Neuronal stem cell (in vitro differentiated cells): ENCODE data around the gene ZMAT3. TPM values are rescaled to one million over a fixed set of nuclear protein-coding genes. Genes with fewer than 3 reads are reported as not detected.
A peak's percentile ranks its signal among the peaks of the same experiment; 100 is the strongest.
"Not testable (repeated sequence)": the region's sequence is repeated elsewhere in the genome, so short reads cannot be mapped to it uniquely, and the experiment has no call there.

Experiments
- DNase-seq: peaks from one replicate; pipeline ENCODE4 v3.0.0-alpha.2; 2013; ENCODE audit warnings: low spot score
- H2AFZ ChIP-seq: one replicate; pipeline ENCODE4 v1.6.1; 2013; ENCODE audit warnings: mild to moderate bottlenecking, low read length, inconsistent platforms
- H2AK5ac ChIP-seq: 2 replicates; pipeline ENCODE4 v1.6.1; 2013; ENCODE audit warnings: low read depth, mild to moderate bottlenecking, inconsistent platforms, low read length, moderate library complexity, mixed read lengths
- H2BK120ac ChIP-seq: 2 replicates; pipeline ENCODE4 v1.6.1; 2013; ENCODE audit warnings: low read depth, mild to moderate bottlenecking, inconsistent platforms, low read length, moderate library complexity, mixed read lengths
- H2BK12ac ChIP-seq: one replicate; pipeline ENCODE4 v1.6.1; 2013; ENCODE audit warnings: low read length, inconsistent platforms
- H2BK15ac ChIP-seq: 2 replicates; pipeline ENCODE4 v1.6.1; 2013; ENCODE audit warnings: mild to moderate bottlenecking, low read length, inconsistent platforms, mixed read lengths
- H2BK5ac ChIP-seq: one replicate; pipeline ENCODE4 v1.6.1; 2013; ENCODE audit warnings: inconsistent platforms, mild to moderate bottlenecking, low read length, moderate library complexity
- H3K14ac ChIP-seq: one replicate; pipeline ENCODE4 v1.6.1; 2013; ENCODE audit warnings: low read length, inconsistent platforms
- H3K18ac ChIP-seq: 2 replicates; pipeline ENCODE4 v1.6.1; 2013; ENCODE audit warnings: low read length, inconsistent platforms
- H3K23ac ChIP-seq: 2 replicates; pipeline ENCODE4 v1.6.1; 2013; ENCODE audit warnings: low read depth, mild to moderate bottlenecking, mixed read lengths, low read length, inconsistent platforms; ENCODE audit not compliant: poor library complexity
- H3K27ac ChIP-seq: replicated peaks from 3 replicates; pipeline ENCODE4 v1.5.1; 2013; ENCODE audit warnings: low read length, inconsistent platforms
- H3K27me3 ChIP-seq, 3 experiments: 2 replicates each; pipeline ENCODE4 v1.6.1; 2013; ENCODE audit warnings: low read length in 3 of 3, mild to moderate bottlenecking in 2 of 3, inconsistent platforms in 1 of 3, low read depth in 1 of 3, mixed read lengths in 1 of 3, moderate library complexity in 1 of 3; ENCODE audit not compliant: control insufficient read depth in 3 of 3, insufficient read depth in 3 of 3
- H3K36me3 ChIP-seq, 2 donors: replicated peaks in 1 of 2; 2 replicates each; pipeline ENCODE4 v1.6.1; 2013; ENCODE audit warnings: low read length in 2 of 2; ENCODE audit not compliant: control insufficient read depth in 2 of 2, insufficient read depth in 2 of 2
- H3K4ac ChIP-seq: 2 replicates; pipeline ENCODE4 v1.6.1; 2013; ENCODE audit warnings: inconsistent platforms, mild to moderate bottlenecking, low read length, moderate library complexity
- H3K4me1 ChIP-seq, 2 donors: 1 replicate in 1 of 2; 2 replicates in 1 of 2; pipeline ENCODE4 v1.6.1; 2013; ENCODE audit warnings: low read length in 2 of 2, low read depth in 1 of 2; ENCODE audit not compliant: control insufficient read depth in 2 of 2, insufficient read depth in 1 of 2
- H3K4me2 ChIP-seq: one replicate; pipeline ENCODE4 v1.6.1; 2013; ENCODE audit warnings: mild to moderate bottlenecking, low read length, inconsistent platforms; ENCODE audit not compliant: insufficient read depth, poor library complexity, severe bottlenecking
- H3K4me3 ChIP-seq, 2 donors: 2 replicates each; pipeline ENCODE4 v1.5.1; 2013; ENCODE audit warnings: low read length in 2 of 2, mild to moderate bottlenecking in 2 of 2, inconsistent platforms in 1 of 2, moderate library complexity in 1 of 2
- H3K79me1 ChIP-seq: one replicate; pipeline ENCODE4 v1.6.1; 2013; ENCODE audit warnings: low read depth, mild to moderate bottlenecking, inconsistent platforms, low read length, moderate library complexity
- H3K9ac ChIP-seq: one replicate; pipeline ENCODE4 v1.6.1; 2013; ENCODE audit warnings: mild to moderate bottlenecking, low read depth, low read length, inconsistent platforms; ENCODE audit not compliant: poor library complexity
- H3K9me3 ChIP-seq, 2 donors: replicated peaks in 1 of 2; 2 replicates each; pipeline versions ENCODE3 to v1.6.1; 2013; ENCODE audit warnings: low read length in 2 of 2, mild to moderate bottlenecking in 2 of 2, inconsistent platforms in 1 of 2, low read depth in 1 of 2, mixed read lengths in 1 of 2, moderate library complexity in 1 of 2; ENCODE audit not compliant: control insufficient read depth in 2 of 2, insufficient read depth in 1 of 2
- H4K8ac ChIP-seq: one replicate; pipeline ENCODE4 v1.6.1; 2013; ENCODE audit warnings: low read depth, mild to moderate bottlenecking, inconsistent platforms, low read length, moderate library complexity
- H4K91ac ChIP-seq: one replicate; pipeline ENCODE4 v1.6.1; 2013; ENCODE audit warnings: low read length, low read depth, mild to moderate bottlenecking, inconsistent platforms; ENCODE audit not compliant: poor library complexity
- WGBS, 2 donors: extraction: QIAGEN DNeasy Blood & Tissue Kit; methylation state at CpG; one replicate each; pipeline ENCODE4 v1.1.7; 2013; ENCODE audit warnings: missing lambda C conversion rate in 2 of 2, mixed read lengths in 1 of 2; ENCODE audit not compliant: insufficient read length in 2 of 2, insufficient replicate concordance in 1 of 2; ENCODE audit errors: extremely low coverage in 2 of 2; 5-methylcytosine and 5-hydroxymethylcytosine counted together
- polyA plus RNA-seq, 2 experiments: library from polyadenylated mRNA; stranded (reverse); fragments of 200-250 nt; gene quantifications; one replicate each; pipeline ENCODE4 v1.2.3, GENCODE V29; 2013

The ZMAT3 gene, protein sequence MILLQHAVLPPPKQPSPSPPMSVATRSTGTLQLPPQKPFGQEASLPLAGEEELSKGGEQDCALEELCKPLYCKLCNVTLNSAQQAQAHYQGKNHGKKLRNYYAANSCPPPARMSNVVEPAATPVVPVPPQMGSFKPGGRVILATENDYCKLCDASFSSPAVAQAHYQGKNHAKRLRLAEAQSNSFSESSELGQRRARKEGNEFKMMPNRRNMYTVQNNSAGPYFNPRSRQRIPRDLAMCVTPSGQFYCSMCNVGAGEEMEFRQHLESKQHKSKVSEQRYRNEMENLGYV
- 17.1 TPM for polyA plus RNA-seq (2013, experiment 1 of 2)
- polyA plus RNA-seq (2013, experiment 2 of 2), result 17.8 TPM

DNA sequence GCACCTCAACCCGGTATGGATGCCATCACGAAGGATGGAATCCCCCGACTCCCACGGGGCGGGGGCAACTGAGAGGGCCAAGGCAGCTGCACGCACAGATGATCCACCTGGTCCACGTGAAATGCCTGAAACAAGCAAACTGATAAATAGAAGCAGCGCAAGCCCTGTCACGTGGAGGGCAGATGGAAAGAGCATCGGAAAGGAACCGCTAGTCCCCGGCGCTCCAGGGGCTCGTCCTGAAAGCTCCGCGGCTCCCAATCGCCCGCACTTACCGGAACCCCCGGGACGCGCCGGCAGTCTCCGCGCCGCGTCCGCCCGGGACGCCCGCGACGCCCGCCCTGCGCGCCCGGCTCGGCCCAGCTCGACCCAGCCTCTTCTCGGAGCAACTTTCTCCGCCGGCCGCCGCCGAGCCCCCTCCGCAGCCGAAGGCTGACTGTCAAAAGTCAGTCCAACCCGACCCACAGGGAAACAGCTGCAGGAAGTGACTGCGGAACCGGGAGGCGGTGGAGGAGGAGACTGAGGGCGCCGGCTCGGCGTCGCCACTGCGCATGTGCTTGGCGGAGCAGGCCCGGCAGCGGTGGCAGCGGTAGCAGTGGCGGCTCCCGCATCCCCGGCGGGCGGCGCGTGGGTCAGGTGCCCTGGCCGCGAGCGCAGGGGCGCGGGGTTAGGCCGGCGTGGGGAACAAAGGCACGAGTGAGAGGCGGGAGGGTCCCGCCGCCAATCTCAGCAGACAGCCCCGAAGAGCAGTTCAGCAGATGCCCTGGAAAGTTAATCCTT is at the start of gene ZMAT3:
Gene ZMAT3 (minus strand): TSS at position 487 of the 777 bp plus-strand sequence. CDS start 4,057 bp downstream, outside the sequence.
- peak within 1 kb of the TSS; percentile 98 for H2AFZ ChIP-seq
- peak within 1 kb of the TSS; percentile 24 for H4K8ac ChIP-seq
- no peak within 1 kb of the TSS for H3K14ac ChIP-seq
- H3K4me1 ChIP-seq, result peaks cover 0 to 4% of the 10 kb centered on the region in 2 donors
- H3K18ac ChIP-seq, result peak within 1 kb of the TSS; percentile 95
- no CpG with 5 or more reads among the region's 80 CpGs for WGBS, 2 donors
- peaks cover 0 to 31% (median 0%) of the 10 kb centered on the region in 3 experiments for H3K27me3 ChIP-seq
- peak within 1 kb of the TSS; percentile 85 to 96 for H3K4me3 ChIP-seq
- peak within 1 kb of the TSS; percentile 96 for H3K23ac ChIP-seq
- DNase-seq, result peak; percentile 75
- peak within 1 kb of the TSS; percentile 87 for H3K9ac ChIP-seq
- H4K91ac ChIP-seq, result no peak within 1 kb of the TSS
- no peak within 1 kb of the TSS for H3K4ac ChIP-seq
- no peak within 1 kb of the TSS for H2BK5ac ChIP-seq
- no peak within 1 kb of the TSS for H2AK5ac ChIP-seq
- no peak within 1 kb of the TSS for H2BK12ac ChIP-seq
- H2BK120ac ChIP-seq, result peak within 1 kb of the TSS; percentile 2
- peak within 1 kb of the TSS; percentile 18 for H2BK15ac ChIP-seq
- no peaks in the 10 kb centered on the region for H3K79me1 ChIP-seq
- peaks cover 2 to 15% of the 10 kb centered on the region in 2 donors for H3K36me3 ChIP-seq
- no peak within 1 kb of the TSS for H3K27ac ChIP-seq
- peak within 1 kb of the TSS; percentile 78 for H3K4me2 ChIP-seq
- H3K9me3 ChIP-seq, result no peaks in the 10 kb centered on the region

DNA sequence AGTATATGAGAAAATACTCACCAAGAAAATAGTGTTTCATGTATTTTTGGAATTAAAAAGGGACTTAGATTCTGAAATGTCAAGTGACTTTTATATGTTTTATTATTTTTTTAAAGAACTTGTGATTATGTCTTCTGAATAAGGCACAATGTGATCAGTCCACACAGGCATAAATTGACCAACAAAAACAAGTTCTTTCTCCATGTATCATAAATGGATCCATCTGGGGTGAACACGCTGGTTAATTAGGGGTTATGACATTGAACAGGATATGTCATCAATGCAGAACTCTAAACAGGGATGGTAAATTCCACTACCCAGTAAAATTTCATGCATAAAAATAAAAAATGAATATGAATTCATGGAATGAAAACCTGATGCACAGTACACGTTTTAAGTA is 45.2 kb upstream of the ZMAT3 start:
- H2AK5ac ChIP-seq, result no peak overlapping the region
- H4K8ac ChIP-seq, result no peak overlapping the region
- no peak overlapping the region for H3K4me3 ChIP-seq
- no peak overlapping the region for H3K4ac ChIP-seq
- no CpG with 5 or more reads among the region's 2 CpGs for WGBS, 2 donors
- no peak overlapping the region for H3K23ac ChIP-seq
- no peak overlapping the region for H2BK5ac ChIP-seq
- H2BK120ac ChIP-seq, result no peak overlapping the region
- H2AFZ ChIP-seq, result no peak overlapping the region
- no peak for DNase-seq
- H3K9ac ChIP-seq, result no peak overlapping the region
- H3K27me3 ChIP-seq, result no peaks in the 10 kb centered on the region
- H3K18ac ChIP-seq, result no peak overlapping the region
- H2BK12ac ChIP-seq, result no peak overlapping the region
- H4K91ac ChIP-seq, result no peak overlapping the region
- H3K79me1 ChIP-seq, result no peaks in the 10 kb centered on the region
- H3K27ac ChIP-seq, result no peak overlapping the region
- no peak overlapping the region for H3K14ac ChIP-seq
- no peaks in the 10 kb centered on the region for H3K9me3 ChIP-seq
- no peaks in the 10 kb centered on the region for H3K36me3 ChIP-seq
- H3K4me1 ChIP-seq, result no peaks in the 10 kb centered on the region
- no peak overlapping the region for H2BK15ac ChIP-seq
- no peak overlapping the region for H3K4me2 ChIP-seq

DNA sequence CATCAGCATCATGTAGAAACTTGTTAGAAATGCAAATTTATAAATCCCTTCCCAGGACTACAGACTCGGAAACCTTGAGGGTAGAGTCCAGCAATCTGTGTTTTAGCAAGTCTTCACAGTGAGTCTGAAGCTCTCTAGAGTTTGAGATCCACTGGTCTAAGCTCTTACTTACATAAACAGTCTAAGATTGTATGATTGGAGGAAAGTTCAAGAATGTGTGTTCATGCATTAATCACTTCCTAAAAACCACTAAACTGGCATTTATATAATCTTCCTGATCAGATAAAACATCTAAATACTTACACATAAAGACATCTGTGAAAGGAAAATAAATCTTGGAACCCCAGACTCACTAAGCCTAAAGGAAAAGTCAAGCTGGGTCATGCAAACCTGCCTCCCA is 43.8 kb upstream of the ZMAT3 start:
- not testable (repeated sequence) for H3K23ac ChIP-seq, H3K4me1 ChIP-seq, H3K4me3 ChIP-seq, DNase-seq, H2BK5ac ChIP-seq, H3K9ac ChIP-seq, H2AFZ ChIP-seq, H3K4ac ChIP-seq, H3K14ac ChIP-seq, H3K36me3 ChIP-seq, H2AK5ac ChIP-seq, H3K79me1 ChIP-seq, H2BK15ac ChIP-seq, H3K18ac ChIP-seq, H2BK120ac ChIP-seq, H3K4me2 ChIP-seq, H3K27me3 ChIP-seq, H2BK12ac ChIP-seq, H4K8ac ChIP-seq, H3K9me3 ChIP-seq, H4K91ac ChIP-seq, H3K27ac ChIP-seq
- no CpG with 5 or more reads among the region's 1 CpG for WGBS, 2 donors

DNA sequence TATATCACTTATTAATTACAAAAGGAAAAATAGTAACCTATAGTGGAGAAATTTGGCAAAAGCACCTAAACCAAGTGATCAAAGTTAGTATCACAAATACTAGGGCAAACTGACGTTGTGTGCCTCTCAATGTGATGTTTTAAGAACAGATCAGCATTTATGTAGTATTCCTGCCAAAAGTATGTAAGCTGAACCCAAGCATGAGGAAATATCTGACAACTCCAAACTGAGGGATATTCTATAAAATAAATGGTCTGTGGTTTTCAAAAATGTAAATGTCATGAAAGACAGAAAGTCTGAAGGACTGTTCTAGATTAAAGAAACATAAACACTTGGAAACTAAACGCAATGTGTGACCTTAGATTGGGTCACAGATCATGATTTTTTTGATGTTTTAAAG is 42.3 kb upstream of the ZMAT3 start:
- Histone ChIP-seq H2BK5ac (no peak overlapping the region), H3K9me3 (no peaks in the 10 kb centered on the region), H3K27me3 (no peaks in the 10 kb centered on the region), H3K4ac (no peak overlapping the region), H2AK5ac (no peak overlapping the region), H4K8ac (no peak overlapping the region), H3K79me1 (no peaks in the 10 kb centered on the region), H3K4me3 (no peak overlapping the region), H3K23ac (no peak overlapping the region), H3K36me3 (no peaks in the 10 kb centered on the region), H3K18ac (no peak overlapping the region), H2BK15ac (no peak overlapping the region), H4K91ac (no peak overlapping the region), H2AFZ (no peak overlapping the region), H2BK12ac (no peak overlapping the region), H3K9ac (no peak overlapping the region), H3K4me2 (no peak overlapping the region), H3K27ac (no peak overlapping the region), H3K4me1 (no peaks in the 10 kb centered on the region), H2BK120ac (no peak overlapping the region), H3K14ac (no peak overlapping the region)
- WGBS, 2 donors, result no CpG with 5 or more reads among the region's 2 CpGs
- DNase-seq, result no peak
